Breast epithelium (tissue), 3 donors: ENCODE data around the gene POU2F3.

Source experiments
- POLR2A ChIP-seq: fragments of 450-650 bp; IDR thresholded peaks from one replicate; pipeline ENCODE4 v1.6.1; 2016; ENCODE audit warnings: antibody characterized with exemption, mild to moderate bottlenecking, moderate library complexity
- POLR2AphosphoS5 ChIP-seq, 3 donors: sonication (generic); formaldehyde crosslinking; IDR thresholded peaks; one replicate each; pipeline ENCODE4 v1.6.1; 2017; ENCODE audit warnings: antibody characterized with exemption in 3 of 3
- TF ChIP-seq, protein P1 (sequence below), 3 donors: fragments of 450-650 bp; IDR thresholded peaks; one replicate each; pipeline ENCODE4 v1.5.1; 2016 to 2017; ENCODE audit warnings: antibody characterized with exemption in 3 of 3, mild to moderate bottlenecking in 3 of 3, moderate library complexity in 3 of 3

DNA sequence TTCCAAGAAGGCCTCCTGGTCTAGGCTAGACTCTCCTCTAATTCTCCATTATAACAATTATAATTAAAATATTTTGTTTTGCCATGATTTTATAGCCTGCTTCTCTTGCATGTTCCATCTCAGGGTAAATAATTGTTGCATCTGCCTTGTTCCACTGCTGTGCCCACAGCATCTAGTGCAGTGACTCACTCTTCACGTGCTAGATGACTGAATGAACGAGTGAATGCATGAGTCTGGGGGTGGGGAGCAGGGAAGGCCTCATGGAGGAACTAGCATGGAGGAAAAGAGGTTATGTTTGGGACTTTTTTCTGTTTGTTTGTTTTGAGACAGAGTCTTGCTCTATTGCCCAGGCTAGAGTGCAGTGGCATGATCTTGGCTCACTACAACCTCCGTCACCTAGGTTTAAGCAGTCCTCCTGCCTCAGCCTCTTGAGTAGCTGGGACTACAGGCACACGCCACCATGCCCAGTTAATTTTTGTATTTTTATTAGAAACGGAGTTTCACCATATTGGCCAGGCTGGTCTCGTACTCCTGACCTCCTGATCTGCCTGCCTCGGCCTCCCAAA is 34.3 kb upstream of the POU2F3 start:
- TF ChIP-seq, protein P1, sequence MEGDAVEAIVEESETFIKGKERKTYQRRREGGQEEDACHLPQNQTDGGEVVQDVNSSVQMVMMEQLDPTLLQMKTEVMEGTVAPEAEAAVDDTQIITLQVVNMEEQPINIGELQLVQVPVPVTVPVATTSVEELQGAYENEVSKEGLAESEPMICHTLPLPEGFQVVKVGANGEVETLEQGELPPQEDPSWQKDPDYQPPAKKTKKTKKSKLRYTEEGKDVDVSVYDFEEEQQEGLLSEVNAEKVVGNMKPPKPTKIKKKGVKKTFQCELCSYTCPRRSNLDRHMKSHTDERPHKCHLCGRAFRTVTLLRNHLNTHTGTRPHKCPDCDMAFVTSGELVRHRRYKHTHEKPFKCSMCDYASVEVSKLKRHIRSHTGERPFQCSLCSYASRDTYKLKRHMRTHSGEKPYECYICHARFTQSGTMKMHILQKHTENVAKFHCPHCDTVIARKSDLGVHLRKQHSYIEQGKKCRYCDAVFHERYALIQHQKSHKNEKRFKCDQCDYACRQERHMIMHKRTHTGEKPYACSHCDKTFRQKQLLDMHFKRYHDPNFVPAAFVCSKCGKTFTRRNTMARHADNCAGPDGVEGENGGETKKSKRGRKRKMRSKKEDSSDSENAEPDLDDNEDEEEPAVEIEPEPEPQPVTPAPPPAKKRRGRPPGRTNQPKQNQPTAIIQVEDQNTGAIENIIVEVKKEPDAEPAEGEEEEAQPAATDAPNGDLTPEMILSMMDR (IDR thresholded peaks at IDR 0.05): no peak
- TF ChIP-seq POLR2A (no peak), POLR2AphosphoS5 (IDR thresholded peaks at IDR 0.05) (no peak)
